ENCODE measurements around the gene KRT3. TPM values are rescaled to one million over a fixed set of nuclear protein-coding genes. Genes with fewer than 3 reads are reported as not detected.

Gene KRT3
- polyA plus RNA-seq, 6 donors from 2014 or later, result not detected

DNA sequence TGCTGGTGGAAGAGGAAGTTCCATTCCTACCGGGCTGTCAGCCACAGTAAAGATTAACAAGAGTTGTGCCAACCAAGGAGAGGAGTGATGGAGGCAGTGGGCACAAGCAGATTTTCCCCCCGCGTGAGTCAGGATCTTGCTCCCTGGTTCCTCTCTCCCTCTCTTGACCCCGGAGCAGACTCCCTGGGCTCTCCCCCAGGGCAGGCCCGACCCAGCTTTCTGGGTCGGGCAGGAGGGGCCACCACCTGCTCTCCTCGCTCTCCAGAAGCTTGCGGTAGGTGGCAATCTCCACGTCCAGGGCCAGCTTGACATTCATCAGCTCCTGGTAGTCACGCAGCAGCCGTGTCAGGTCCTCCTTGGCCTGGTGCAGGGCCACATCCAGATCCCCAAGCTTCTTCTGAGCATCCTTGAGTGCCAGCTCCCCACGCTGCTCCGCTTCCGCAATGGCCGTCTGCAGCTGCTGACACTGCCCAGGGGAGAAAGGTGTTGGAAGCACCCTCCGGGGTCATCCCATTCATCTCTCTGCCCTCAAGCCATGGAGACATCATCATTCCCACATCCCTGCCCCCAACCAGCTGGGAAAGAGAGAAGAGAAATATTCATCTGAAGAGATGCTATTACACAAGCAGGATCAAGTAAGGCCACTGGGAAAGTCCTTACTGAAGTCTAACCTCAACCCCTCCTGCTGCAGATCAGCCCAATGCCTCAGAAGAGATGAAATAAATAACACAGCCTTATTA is 27.0 kb upstream of the KRT3 start:
- ATAC-seq (ENCODE audit: low read depth in 2 of 2), result no peak
- Mint-ChIP-seq H3K27ac (no peak overlapping the region), H3K27me3 (peaks cover 17 to 74% (median 29%) of the 10 kb centered on the region in 3 donors)

DNA sequence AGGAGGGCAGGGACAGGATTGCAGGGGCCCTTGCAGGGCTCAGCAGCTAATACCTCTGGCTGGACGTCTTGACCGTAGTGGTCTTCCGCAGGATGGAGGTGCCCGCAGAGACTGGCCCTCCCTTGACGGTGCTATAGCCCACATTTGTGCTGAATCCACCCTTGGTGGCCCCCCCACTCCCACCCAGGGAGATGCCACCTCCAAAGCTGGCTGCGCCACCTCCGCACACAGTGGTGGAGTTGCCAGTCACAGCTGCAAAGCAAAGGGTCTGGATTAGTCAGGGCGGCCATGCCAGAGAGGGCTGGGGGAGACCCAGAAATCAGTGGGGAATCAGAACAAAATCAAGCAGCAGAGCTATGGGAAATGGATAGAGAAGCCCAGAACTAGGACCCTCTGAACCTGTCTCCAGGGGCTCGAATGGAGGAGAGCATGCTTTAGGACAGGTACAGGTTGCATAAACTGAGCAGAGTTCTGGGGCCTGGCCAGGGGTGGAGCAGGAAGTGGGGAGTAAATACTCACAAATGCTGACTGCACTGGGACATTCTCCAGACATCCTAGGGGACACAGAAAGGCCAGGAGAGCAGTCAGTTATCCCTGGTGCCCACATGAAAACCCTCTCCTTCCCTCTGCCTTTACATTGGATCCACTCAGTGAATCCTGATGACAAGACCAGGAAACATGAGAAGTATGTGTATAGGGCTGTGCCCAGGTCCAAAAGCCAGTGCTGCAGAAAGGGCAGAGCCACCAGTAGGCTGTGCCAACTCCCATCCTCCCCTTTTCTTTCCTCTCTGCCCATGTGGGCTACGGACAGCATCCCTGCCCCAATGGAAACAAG is 26.1 kb upstream of the KRT3 start:
- ATAC-seq (ENCODE audit: low read depth in 2 of 2), result no peak
- Mint-ChIP-seq H3K4me1 (no peaks in the 10 kb centered on the region), H3K27ac (no peak overlapping the region), H3K36me3 (no peaks in the 10 kb centered on the region), H3K9me3 (no peaks in the 10 kb centered on the region), H3K4me3 (no peak overlapping the region), H3K27me3 (peaks cover 16 to 77% (median 31%) of the 10 kb centered on the region in 3 donors)
- DNase-seq, result no peak

More for the DNA sequence above, 27.0 kb upstream of the KRT3 start:
- Mint-ChIP-seq H3K36me3 (no peaks in the 10 kb centered on the region), H3K4me3 (no peak overlapping the region), H3K4me1 (no peaks in the 10 kb centered on the region), H3K9me3 (no peaks in the 10 kb centered on the region)
- no peak for DNase-seq

DNA sequence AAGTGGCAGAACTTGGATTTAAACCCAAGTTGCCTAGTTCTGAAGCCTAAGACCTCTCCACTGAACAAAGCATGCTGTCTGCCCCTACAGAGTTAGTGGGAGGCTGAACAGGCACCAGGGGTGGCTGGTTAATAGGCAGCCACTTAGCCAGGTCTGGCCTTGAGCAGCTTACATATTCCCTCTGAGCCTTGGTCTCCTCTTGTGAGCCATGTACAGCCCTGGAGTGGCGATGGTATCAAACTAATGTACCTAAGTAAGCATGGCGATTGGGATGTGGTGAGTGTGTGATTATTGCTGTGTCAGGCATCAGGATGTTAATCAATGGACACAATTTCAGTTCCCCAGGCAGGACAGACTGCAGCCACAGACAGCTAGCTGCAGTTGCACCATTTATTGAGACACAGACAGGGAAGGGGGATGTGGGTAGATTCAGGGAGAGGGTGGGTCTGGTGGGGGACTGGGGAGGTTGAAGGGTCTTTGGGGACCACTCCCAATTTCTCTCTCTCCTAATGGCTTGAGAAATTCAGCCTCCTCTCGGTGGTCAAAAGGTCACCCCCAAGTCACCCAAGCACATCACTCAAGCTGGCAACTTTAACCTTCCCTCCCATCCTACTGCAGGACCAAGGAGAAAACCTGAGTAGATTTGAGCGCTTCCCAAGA is 25.3 kb upstream of the KRT3 start:
- no peaks in the 10 kb centered on the region for H3K9me3 Mint-ChIP-seq
- H3K36me3 Mint-ChIP-seq, result no peaks in the 10 kb centered on the region
- H3K27me3 Mint-ChIP-seq, result peaks cover 12 to 70% (median 28%) of the 10 kb centered on the region in 3 donors
- no peaks in the 10 kb centered on the region for H3K4me1 Mint-ChIP-seq
- DNase-seq (no peak), ATAC-seq (ENCODE audit: low read depth in 2 of 2) (no peak)
- no peak overlapping the region for H3K27ac Mint-ChIP-seq
- no peak overlapping the region for H3K4me3 Mint-ChIP-seq

DNA sequence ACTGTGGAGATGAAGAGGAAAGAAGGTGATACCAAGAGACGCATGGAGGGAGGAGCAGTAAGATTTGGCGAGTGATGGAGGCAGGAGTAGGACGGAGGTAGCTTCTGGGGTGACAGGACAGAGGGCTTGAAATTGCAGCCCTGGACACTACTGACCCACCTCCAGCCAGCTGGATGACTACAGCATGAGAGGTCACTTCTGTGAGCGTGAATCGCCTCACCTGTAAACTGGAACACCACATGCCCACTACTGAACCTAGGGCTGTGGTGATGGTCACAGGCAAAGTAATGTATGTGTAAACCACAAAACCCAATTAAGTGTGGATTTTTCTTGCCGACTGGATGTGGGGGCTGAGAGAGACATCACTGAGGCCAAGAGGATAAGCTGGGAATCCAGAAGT is 24.6 kb upstream of the KRT3 start:
- peak overlapping the region in 1 of 6 donors; percentile 54 for H3K27ac Mint-ChIP-seq
- H3K4me3 Mint-ChIP-seq, result no peak overlapping the region
- DNase-seq, result no peak
- ATAC-seq (ENCODE audit: low read depth in 2 of 2), result no peak
- no peaks in the 10 kb centered on the region for H3K9me3 Mint-ChIP-seq
- H3K36me3 Mint-ChIP-seq, result no peaks in the 10 kb centered on the region
- peaks cover 12 to 63% (median 28%) of the 10 kb centered on the region in 3 donors for H3K27me3 Mint-ChIP-seq
- H3K4me1 Mint-ChIP-seq, result no peaks in the 10 kb centered on the region

DNA sequence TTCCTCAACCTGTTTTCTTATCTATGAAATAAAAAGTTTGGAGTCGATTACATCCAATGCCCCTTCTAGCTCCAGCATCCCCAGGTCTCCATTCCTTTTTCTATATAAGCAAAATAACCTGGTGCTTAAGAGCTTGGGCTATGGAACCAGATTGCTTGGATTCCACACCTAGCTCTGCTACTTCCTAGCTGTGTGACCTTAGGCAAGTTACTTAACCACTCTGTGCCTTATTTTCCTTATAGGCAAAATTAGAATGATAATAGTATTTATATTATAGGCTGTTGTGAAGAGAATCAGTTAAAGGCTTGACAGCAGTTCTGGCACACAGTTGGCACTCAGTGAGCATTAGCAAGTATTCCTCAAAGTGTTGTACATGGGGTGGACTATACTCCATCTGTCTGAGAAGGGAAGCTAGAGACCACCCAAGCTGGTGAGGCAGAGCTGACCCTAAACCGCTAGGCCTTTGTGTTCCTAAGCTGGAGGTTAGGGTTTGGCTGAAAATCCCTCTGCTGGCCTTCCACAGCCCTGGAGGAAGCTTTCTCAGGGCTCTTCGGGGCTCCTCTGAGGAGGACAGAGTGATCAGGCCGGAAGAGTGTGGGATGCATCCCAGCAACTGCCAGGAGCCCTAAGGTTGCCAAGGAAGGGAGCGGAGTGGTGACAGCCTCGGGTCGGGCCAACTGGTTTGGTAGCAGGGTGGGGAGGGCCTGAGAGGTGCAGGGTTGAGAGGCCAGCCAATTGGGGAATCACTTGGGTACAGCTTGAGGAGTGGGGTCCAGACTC is 24.0 kb upstream of the KRT3 start:
- H3K27ac Mint-ChIP-seq, result no peak overlapping the region
- H3K4me1 Mint-ChIP-seq, result no peaks in the 10 kb centered on the region

DNA sequence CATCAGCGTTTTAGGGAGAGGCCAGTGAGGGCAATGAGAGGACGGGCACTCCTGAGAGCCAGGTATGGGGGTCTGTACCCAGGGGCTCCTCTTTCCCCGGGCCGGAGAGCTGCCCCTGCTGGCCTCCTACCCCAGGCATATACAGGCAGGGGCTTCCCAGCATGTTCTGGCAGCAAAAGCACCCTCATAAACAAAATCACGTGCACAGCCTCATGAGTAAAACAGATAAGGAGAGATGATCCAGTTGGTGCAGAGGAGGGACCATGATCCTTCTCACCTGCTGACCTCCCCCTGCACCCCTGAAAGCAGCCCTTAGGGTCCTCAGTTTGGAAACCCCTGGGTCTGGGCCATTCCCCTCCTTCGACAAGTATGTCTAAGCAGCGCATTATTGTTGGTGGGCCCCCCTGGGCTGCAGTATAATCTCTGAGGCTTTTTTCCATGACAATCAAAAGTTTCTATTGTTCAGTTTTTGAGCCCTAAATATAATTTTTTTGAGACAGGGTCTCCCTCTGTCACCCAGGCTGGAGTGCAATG is 23.0 kb upstream of the KRT3 start:
- no peak overlapping the region for H3K4me3 Mint-ChIP-seq
- DNase-seq, result no peak
- H3K27me3 Mint-ChIP-seq, result peaks cover 12 to 62% (median 28%) of the 10 kb centered on the region in 3 donors
- ATAC-seq (ENCODE audit: low read depth in 2 of 2), result no peak
- no peaks in the 10 kb centered on the region for H3K4me1 Mint-ChIP-seq
- no peaks in the 10 kb centered on the region for H3K36me3 Mint-ChIP-seq
- H3K27ac Mint-ChIP-seq, result no peak overlapping the region
- H3K9me3 Mint-ChIP-seq, result no peaks in the 10 kb centered on the region

More for the DNA sequence above, 24.0 kb upstream of the KRT3 start:
- Mint-ChIP-seq H3K36me3 (no peaks in the 10 kb centered on the region), H3K27me3 (peaks cover 12 to 57% (median 28%) of the 10 kb centered on the region in 3 donors), H3K9me3 (no peaks in the 10 kb centered on the region), H3K4me3 (no peak overlapping the region)
- ATAC-seq (ENCODE audit: low read depth in 2 of 2), result no peak
- DNase-seq, result no peak

DNA sequence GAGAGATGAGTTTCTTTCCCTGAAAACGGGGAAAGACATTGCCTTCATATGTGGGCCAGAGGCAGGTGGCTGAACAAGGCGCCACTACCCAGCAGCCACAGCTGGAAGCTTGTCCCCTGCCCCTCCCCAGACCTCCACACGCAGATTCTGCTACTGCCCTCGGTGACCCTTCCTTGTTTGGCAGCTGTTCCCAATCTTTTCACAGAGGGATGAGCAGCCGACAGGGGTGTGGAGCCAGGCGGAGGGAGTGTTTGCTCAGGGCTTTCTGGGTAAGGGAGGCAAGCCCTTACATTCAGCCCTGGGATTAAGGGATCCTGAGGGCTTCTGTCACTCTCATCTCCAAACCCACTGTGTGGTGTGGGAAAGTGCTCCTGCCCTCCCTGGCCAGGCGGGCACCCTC is 22.5 kb upstream of the KRT3 start:
- no peaks in the 10 kb centered on the region for H3K4me1 Mint-ChIP-seq
- H3K4me3 Mint-ChIP-seq, result no peak overlapping the region
- DNase-seq (no peak), ATAC-seq (ENCODE audit: low read depth in 2 of 2) (no peak)
- H3K36me3 Mint-ChIP-seq, result no peaks in the 10 kb centered on the region
- H3K9me3 Mint-ChIP-seq, result no peaks in the 10 kb centered on the region
- peaks cover 12 to 61% (median 28%) of the 10 kb centered on the region in 3 donors for H3K27me3 Mint-ChIP-seq
- no peak overlapping the region for H3K27ac Mint-ChIP-seq

DNA sequence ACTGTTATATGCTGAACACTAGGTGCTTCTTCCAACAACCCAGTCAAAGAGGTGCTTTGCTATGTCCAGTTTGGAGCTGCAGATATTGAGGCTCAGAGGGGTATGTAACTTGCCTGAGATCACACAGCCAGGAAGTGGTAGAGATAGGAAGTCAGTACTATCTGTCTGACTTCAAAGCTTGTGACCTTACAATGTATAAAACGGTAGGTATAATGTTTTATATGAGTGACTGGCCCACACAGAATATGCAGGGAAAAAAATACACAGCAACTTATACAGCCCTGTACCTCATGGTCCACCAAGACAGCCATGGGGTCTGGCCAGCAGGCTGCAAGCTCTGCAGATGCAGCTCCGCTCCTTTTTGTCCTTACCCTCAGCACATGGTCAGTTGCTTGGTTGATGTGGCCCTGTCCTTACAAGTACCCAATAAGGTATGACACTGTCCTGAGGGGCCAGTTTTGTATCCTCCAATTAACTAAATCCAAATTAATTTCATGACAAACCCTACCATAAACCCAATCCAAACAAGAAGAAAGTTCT is 21.9 kb upstream of the KRT3 start:
- Mint-ChIP-seq H3K9me3 (no peaks in the 10 kb centered on the region), H3K36me3 (no peaks in the 10 kb centered on the region), H3K27me3 (peaks cover 12 to 55% (median 28%) of the 10 kb centered on the region in 3 donors), H3K27ac (no peak overlapping the region), H3K4me3 (no peak overlapping the region), H3K4me1 (no peaks in the 10 kb centered on the region)
- DNase-seq (no peak), ATAC-seq (ENCODE audit: low read depth in 2 of 2) (no peak)

DNA sequence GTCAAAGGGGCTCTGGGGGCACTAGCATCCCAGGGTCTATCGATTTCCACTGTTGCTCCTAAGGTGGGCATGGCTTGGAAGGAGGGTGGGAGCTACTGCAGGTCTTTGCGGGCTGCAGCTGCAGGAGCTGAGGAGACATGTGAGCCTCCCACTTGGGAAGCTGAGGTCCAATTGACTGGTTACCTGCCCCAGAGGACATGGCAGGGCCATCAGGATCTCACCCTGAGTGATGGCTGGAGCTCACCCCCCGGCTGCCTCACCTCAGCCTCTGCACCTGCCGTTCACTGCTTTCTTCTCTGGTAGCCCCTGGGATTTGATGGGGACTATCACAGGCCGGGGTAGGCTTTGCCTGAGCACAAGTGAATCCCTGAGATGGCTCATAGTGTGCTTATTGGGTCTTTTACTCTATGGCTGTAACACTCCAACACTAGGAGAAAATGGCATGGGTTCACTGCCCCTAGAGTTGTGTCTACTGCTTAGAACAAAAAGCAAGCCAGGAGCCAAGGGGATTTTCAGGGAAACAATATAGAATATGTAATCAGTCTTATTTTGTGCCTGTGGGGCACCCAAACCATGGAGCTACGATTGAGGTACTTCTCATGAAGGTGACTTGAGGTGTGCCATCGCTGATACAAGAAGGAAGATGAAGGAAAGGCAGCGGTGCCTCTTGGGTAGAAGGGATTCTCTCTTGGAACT is 21.2 kb upstream of the KRT3 start:
- H3K27ac Mint-ChIP-seq, result no peak overlapping the region
- H3K4me3 Mint-ChIP-seq, result no peak overlapping the region
- peaks cover 12 to 54% (median 28%) of the 10 kb centered on the region in 3 donors for H3K27me3 Mint-ChIP-seq
- ATAC-seq (ENCODE audit: low read depth in 2 of 2), result no peak
- DNase-seq, result no peak
- H3K9me3 Mint-ChIP-seq, result no peaks in the 10 kb centered on the region
- H3K36me3 Mint-ChIP-seq, result no peaks in the 10 kb centered on the region
- H3K4me1 Mint-ChIP-seq, result no peaks in the 10 kb centered on the region

DNA sequence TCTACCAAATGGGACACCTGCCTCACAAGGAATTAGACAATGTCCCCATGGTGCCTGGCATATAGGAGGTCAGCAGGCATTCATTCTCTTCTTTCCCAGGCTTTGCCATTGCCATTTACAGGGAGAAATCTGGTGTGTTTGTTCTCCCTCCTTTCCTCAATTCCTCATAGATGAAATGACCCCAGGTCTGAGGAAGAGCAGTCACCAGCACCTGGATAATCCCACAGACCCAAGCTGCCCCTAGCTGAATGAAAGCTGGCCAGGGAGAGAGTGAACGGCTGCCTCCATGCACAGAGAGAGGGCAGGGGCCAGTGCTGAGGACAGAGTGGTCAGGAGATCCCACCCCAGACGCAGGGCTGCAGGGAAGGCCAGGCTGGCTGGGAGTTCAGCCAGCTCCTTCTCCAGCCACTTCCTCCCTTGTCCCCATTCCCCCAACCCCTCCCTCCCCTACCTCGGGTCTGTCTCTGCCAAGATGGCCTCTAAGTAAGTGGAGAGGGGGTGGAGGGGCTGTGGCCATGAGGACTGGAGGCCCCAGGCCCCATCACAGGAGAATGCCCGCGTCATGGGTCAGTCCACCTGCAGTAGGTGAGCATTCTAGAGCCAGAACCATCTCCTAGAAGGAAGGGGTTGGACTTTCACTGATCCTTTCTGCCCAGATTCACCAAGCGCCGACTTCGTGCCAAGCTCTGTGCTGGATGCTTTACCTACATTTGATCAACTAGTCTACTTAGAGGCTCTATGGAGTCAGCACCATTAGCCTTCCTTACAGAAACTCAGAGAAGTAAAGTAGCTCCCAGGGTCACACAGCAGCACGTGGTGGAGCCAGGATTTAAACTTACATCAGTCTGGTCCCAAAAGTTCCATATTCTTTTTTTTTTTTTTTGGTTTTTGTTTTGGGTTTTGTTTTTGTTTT is 20.0 kb upstream of the KRT3 start:
- Mint-ChIP-seq H3K27ac (no peak overlapping the region), H3K4me3 (no peak overlapping the region), H3K36me3 (no peaks in the 10 kb centered on the region), H3K9me3 (no peaks in the 10 kb centered on the region), H3K27me3 (peaks cover 12 to 47% (median 28%) of the 10 kb centered on the region in 3 donors), H3K4me1 (no peaks in the 10 kb centered on the region)
- DNase-seq, result no peak
- no peak for ATAC-seq (ENCODE audit: low read depth in 2 of 2)

DNA sequence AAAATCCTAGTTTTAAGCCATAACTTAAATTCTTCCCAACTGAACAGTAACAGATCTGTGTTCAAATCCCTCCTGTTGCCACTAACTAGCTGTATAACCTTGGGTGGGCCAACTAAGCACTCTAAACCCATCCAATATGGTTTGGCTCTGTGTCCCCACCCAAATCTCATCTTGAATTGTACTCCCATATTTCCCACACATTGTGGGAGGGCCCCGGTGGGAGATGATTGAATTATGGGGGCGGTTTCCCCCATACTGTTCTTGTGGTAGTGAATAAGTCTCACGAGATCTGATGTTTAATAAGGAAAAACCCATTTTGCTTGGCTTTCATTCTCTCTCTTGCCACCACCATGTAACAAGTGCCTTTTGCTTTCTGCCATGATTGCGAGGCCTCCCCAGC is 19.2 kb upstream of the KRT3 start:
- no peaks in the 10 kb centered on the region for H3K9me3 Mint-ChIP-seq
- H3K27ac Mint-ChIP-seq, result no peak overlapping the region
- ATAC-seq (ENCODE audit: low read depth in 2 of 2) (no peak), DNase-seq (no peak)
- no peaks in the 10 kb centered on the region for H3K4me1 Mint-ChIP-seq
- no peak overlapping the region for H3K4me3 Mint-ChIP-seq
- no peaks in the 10 kb centered on the region for H3K36me3 Mint-ChIP-seq
- peaks cover 12 to 40% (median 28%) of the 10 kb centered on the region in 3 donors for H3K27me3 Mint-ChIP-seq

Measured in naive B cell (primary cell).